Hepatocyte (in vitro differentiated cells): ENCODE measurements around the gene KCNQ2. TPM values are rescaled to one million over a fixed set of nuclear protein-coding genes. Genes with fewer than 3 reads are reported as not detected.

Experiments
- DNase-seq: peaks from one replicate; pipeline ENCODE4 v3.0.0-alpha.2; 2016; ENCODE audit warnings: low spot score
- H2AFZ ChIP-seq: fragments of 200-600 bp; sonication (generic); 2 replicates; pipeline ENCODE4 v1.6.0; 2016; ENCODE audit warnings: antibody characterized with exemption, mild to moderate bottlenecking
- H3K27ac ChIP-seq: fragments of 200-600 bp; sonication (generic); 2 replicates; pipeline ENCODE4 v1.5.1; 2016; ENCODE audit warnings: mild to moderate bottlenecking
- H3K27me3 ChIP-seq: fragments of 200-600 bp; sonication (generic); 2 replicates; pipeline ENCODE4 v1.6.1; 2016
- H3K36me3 ChIP-seq: fragments of 200-600 bp; sonication (generic); replicated peaks from 2 replicates; pipeline ENCODE4 v1.5.1; 2016; ENCODE audit warnings: low read depth; ENCODE audit not compliant: insufficient read depth
- H3K4me1 ChIP-seq: fragments of 200-600 bp; sonication (generic); 2 replicates; pipeline ENCODE4 v1.5.1; 2016; ENCODE audit warnings: mild to moderate bottlenecking, moderate library complexity; ENCODE audit not compliant: insufficient read depth
- H3K4me2 ChIP-seq: fragments of 200-600 bp; sonication (generic); 2 replicates; pipeline ENCODE4 v1.6.0; 2016
- H3K4me3 ChIP-seq: fragments of 200-600 bp; sonication (generic); 2 replicates; pipeline ENCODE4 v1.5.1; 2016; ENCODE audit warnings: mild to moderate bottlenecking
- H3K79me2 ChIP-seq: fragments of 200-600 bp; sonication (generic); 2 replicates; pipeline ENCODE4 v1.6.0; 2017; ENCODE audit warnings: mild to moderate bottlenecking
- H3K9me2 ChIP-seq: fragments of 200-600 bp; sonication (generic); replicated peaks from 2 replicates; pipeline ENCODE4 v1.6.0; 2017; ENCODE audit warnings: mild to moderate bottlenecking; ENCODE audit not compliant: insufficient read depth
- H3K9me3 ChIP-seq: fragments of 200-600 bp; sonication (generic); 2 replicates; pipeline ENCODE4 v1.5.1; 2016; ENCODE audit warnings: low read depth, mild to moderate bottlenecking
- H4K20me1 ChIP-seq: fragments of 200-600 bp; sonication (generic); 2 replicates; pipeline ENCODE4 v1.6.0; 2016; ENCODE audit warnings: mild to moderate bottlenecking; ENCODE audit not compliant: insufficient read depth, poor library complexity, severe bottlenecking
- EZH2 ChIP-seq: fragments of 200-600 bp; sonication (generic); IDR thresholded peaks from 2 replicates; pipeline ENCODE4 v1.6.1; 2016; ENCODE audit warnings: antibody characterized with exemption, mild to moderate bottlenecking, borderline replicate concordance
- EZH2phosphoT487 ChIP-seq: fragments of 200-600 bp; sonication (generic); IDR thresholded peaks from one replicate; pipeline ENCODE4 v1.6.1; 2018; ENCODE audit warnings: antibody characterized with exemption, mild to moderate bottlenecking, low read depth, moderate library complexity; ENCODE audit not compliant: unreplicated experiment, severe bottlenecking
- WGBS: methylation state at CpG from one replicate; pipeline ENCODE4 v1.1.6; 2016; ENCODE audit warnings: low lambda C conversion rate; ENCODE audit errors: missing lambda C conversion rate; 5-methylcytosine and 5-hydroxymethylcytosine counted together
- polyA plus RNA-seq: library from polyadenylated mRNA; unstranded; fragments of >200 nt; fragmentation: Nextera tagmentation; extraction: Ambion mirVana; gene quantifications from 2 replicates; pipeline ENCODE4 v1.2.1, GENCODE V29; 2016
- total RNA-seq: library from RNA; depleted of rRNA; stranded (reverse); fragments of >200 nt; gene quantifications from 2 replicates; pipeline ENCODE4 v1.2.3, GENCODE V29; 2014
- TF ChIP-seq, protein P1 (sequence below): fragments of 200-600 bp; sonication (generic); IDR thresholded peaks from 2 replicates; pipeline ENCODE4 v1.5.1; 2016; ENCODE audit warnings: antibody characterized with exemption, mild to moderate bottlenecking; ENCODE audit not compliant: poor library complexity

The KCNQ2 gene
- total and polyA plus RNA-seq, 2 experiments from 2014 or later: 3.5 to 5.4 TPM

GRCh38 chr20:63370618-63371187 lies 101.8 kb downstream of the KCNQ2 start:
- Histone ChIP-seq H3K36me3 (no peaks in the 10 kb centered on the region), H4K20me1 (no peaks in the 10 kb centered on the region), H3K9me3 (no peaks in the 10 kb centered on the region), H3K4me2 (no peak overlapping the region), H3K9me2 (no peaks in the 10 kb centered on the region), H3K4me1 (peaks cover 6% of the 10 kb centered on the region), H2AFZ (no peak overlapping the region), H3K27ac (no peak overlapping the region), H3K27me3 (no peaks in the 10 kb centered on the region), H3K4me3 (no peak overlapping the region), H3K79me2 (no peaks in the 10 kb centered on the region)
- TF ChIP-seq EZH2phosphoT487 (no peak), EZH2 (no peak)
- TF ChIP-seq, protein P1, sequence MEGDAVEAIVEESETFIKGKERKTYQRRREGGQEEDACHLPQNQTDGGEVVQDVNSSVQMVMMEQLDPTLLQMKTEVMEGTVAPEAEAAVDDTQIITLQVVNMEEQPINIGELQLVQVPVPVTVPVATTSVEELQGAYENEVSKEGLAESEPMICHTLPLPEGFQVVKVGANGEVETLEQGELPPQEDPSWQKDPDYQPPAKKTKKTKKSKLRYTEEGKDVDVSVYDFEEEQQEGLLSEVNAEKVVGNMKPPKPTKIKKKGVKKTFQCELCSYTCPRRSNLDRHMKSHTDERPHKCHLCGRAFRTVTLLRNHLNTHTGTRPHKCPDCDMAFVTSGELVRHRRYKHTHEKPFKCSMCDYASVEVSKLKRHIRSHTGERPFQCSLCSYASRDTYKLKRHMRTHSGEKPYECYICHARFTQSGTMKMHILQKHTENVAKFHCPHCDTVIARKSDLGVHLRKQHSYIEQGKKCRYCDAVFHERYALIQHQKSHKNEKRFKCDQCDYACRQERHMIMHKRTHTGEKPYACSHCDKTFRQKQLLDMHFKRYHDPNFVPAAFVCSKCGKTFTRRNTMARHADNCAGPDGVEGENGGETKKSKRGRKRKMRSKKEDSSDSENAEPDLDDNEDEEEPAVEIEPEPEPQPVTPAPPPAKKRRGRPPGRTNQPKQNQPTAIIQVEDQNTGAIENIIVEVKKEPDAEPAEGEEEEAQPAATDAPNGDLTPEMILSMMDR: no peak
- 67% methylated on average over 21 of the region's 21 CpGs for WGBS
- no peak for DNase-seq

DNA sequence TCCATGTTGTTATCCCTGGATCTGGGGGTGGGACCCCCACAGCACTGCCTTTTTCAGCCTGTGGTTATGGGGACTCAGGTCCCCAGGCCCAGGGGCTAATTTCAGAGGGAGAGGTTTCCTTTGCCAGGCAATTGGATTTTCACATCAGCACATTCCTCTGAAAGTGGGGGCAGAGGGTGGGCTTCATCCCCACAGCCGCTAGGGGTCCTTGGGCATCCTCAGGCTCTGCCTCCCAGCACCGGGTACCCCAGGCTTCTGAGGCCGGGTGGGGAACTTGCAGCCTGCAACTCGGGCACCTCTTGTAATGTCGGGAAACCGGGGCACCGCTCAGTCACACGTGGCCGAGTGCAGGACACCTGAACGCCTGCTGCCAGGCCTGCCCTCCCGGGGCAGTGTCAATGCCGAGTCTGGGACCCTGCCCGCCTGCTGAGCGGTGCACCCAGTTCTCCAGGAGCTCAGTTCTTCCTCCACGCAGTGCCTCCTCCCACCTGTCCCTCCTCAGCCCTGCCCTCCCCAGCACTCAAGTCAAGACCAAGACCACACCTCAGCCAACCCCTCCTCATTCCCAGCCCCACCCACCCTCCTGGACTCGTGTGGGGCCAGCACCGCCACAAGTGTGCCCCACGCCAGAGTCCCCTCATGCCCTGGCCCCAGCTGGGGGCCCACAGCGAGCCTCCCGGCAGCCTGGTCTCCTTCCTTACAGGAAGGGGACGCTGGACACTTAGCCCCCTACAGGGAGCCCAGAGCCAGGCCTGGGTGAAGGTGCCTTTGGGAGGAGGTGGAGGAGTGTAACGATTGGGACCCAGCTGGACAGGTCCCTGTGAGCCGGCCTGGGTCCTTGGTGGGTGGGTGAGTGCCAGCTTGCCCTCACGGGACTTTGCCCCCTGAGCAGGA lies 102.5 kb downstream of the KCNQ2 start:
- peaks cover 4% of the 10 kb centered on the region for H3K4me1 ChIP-seq
- no peaks in the 10 kb centered on the region for H4K20me1 ChIP-seq
- no peak overlapping the region for H3K27ac ChIP-seq
- H3K4me3 ChIP-seq: no peak overlapping the region
- no peaks in the 10 kb centered on the region for H3K9me2 ChIP-seq
- no peaks in the 10 kb centered on the region for H3K36me3 ChIP-seq
- H3K27me3 ChIP-seq: no peaks in the 10 kb centered on the region
- H3K79me2 ChIP-seq: no peaks in the 10 kb centered on the region
- no peak overlapping the region for H2AFZ ChIP-seq
- H3K4me2 ChIP-seq: no peak overlapping the region
- TF ChIP-seq, protein P1: no peak
- no peak for TF ChIP-seq EZH2
- H3K9me3 ChIP-seq: no peaks in the 10 kb centered on the region
- DNase-seq: no peak
- 85% methylated on average over 16 of the region's 24 CpGs for WGBS

DNA sequence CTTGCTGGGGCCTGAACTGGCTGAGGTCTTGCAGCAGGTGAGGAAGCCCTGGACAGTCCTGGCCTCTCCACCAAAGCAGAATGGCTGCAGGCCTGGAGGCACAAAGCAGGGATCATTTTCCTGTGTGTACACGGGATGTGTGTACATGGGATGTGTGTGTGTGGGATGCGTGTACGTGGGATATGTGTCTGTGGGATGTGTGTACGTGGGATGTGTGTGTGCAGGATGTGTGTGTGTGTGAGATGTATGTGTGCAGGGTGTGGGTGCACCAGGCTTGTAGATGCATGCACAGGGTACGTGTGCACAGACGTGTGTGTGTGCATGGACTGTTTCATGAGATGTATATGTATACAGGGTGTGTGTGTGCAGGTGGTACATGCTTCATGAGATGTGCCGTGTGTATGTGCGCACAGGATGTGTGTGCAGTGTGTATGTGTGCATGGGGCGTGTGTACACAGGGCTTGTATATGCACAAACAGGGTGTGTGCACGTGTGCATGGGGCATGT lies 103.4 kb downstream of the KCNQ2 start:
- Histone ChIP-seq H3K4me1 (no peaks in the 10 kb centered on the region), H3K4me2 (no peak overlapping the region), H3K27me3 (no peaks in the 10 kb centered on the region), H2AFZ (no peak overlapping the region), H3K27ac (no peak overlapping the region), H3K9me2 (no peaks in the 10 kb centered on the region), H3K79me2 (no peaks in the 10 kb centered on the region), H3K4me3 (no peak overlapping the region), H3K9me3 (no peaks in the 10 kb centered on the region), H3K36me3 (no peaks in the 10 kb centered on the region), H4K20me1 (no peaks in the 10 kb centered on the region)
- TF ChIP-seq EZH2phosphoT487 (no peak), EZH2 (no peak)
- TF ChIP-seq, protein P1: no peak
- DNase-seq: no peak
- WGBS: 93% methylated on average over 10 of the region's 10 CpGs
